SW 1271 (cell line): ENCODE measurements around the gene TMTC1.
"Not testable (repeated sequence)": the region's sequence is repeated elsewhere in the genome, so short reads cannot be mapped to it uniquely, and the experiment has no call there.

Source experiments
- DNase-seq, 2 experiments: peaks; one replicate each; lab custom pipeline; 2025; lab: John Stamatoyannopoulos, UW

Gene TMTC1

DNA sequence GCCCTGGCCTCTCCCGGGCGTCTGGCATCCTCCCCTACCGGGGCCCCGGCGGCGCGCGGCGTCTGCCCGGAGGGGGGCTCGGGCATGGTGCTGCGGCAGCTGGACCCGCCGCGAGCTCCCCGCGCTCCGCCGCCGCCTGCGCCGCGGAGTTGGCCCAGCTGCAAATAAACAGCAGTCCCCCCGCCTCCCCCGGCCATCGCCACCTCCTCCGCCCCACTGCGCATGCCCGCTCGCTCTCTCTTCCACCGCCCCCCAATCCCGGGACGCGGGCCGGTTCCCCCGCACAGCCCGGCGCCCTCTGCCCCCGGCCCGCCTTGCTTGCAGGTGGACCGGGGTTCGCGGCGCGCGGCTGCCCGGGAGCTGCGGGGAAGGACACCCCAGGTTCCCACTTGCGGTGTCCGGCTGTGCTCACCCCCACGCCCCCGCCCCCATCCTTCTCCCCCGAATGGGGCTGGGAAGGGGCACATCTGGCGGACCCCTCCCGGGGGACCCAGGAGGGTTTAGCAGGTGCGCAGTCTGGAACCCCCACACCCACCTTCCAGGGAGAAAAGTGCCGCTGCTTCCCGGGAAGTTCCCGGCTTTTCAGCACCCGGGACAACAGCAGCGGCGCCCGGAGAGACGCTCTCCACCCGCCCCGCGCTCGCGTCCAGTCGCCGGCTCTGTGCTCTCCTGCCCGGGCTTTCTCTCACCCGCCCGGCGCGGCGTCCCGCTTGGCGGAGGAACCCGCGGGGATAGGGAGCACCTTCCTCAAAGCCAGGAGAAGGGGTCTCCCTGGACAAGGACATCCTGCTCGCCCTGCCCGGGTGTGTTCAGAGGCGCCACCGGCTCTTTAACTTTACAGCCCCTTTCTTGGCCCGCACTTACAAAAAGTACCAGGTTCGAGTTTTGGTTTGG is at the start of gene TMTC1:
TSS of gene TMTC1 (minus strand) at position 170 of the 894 bp plus-strand sequence. CDS start 191 bp downstream, outside the sequence.
- peak in 1 of 2 experiments; percentile 17 for DNase-seq

GRCh38 chr12:29831173-29831572 is 47.4 kb upstream of the TMTC1 start:
- DNase-seq: no peak

GRCh38 chr12:29830391-29830790 is 46.6 kb upstream of the TMTC1 start:
- no peak for DNase-seq

DNA sequence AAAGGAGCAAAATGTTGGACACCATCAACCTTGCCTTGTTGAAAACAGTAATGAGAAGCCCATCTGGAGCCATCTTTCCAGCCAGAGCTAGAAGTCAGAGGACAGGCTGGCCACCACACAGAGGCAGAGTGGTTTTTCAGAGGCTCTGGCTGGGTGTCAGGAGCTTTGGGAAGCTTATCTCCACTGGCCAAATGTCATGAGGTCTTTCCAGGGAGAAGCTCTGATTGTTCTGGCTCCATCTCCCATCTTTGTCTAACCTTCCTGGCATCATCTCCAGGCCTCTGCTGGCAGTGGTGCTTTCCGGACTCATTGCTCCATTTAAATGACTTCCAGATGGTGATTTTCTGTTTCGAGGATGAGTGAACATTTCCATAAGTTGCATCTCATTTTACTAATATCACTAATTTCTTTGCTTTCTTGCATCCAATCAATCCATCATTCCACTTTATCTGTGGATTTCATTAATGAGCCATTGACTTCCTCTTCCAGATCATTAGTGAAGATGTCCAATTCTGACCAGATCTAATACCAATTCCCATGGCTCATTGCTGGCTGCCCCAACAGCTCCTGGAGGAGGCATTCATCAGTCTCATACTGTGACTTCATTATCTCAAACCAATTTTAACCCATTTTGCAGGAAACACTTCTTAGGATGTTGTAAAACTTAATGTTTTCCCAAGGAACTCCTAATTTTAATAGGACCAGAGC is 35.3 kb upstream of the TMTC1 start:
- no peak for DNase-seq

GRCh38 chr12:29816874-29817725 is 33.4 kb upstream of the TMTC1 start:
- no peak for DNase-seq

GRCh38 chr12:29809616-29810361 is 26.0 kb upstream of the TMTC1 start:
- DNase-seq: not testable (repeated sequence)

DNA sequence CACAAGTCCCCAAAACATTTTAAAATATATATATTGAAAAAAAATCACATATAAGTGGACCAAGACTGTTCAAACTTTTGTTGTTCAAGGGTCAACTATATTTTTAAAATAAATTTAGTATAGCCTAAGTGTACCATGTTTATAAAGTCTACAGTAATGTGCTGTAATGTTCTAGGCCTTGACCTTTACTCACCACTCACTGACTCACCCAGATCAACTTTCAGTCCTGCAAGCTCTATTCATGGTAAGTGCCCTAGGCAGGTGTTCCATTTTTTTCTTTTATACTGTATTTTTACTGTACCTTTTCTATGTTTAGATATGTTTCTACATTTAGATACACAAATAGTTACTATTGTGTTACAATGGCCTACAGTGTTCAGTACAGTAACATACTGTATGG is 23.4 kb upstream of the TMTC1 start:
- DNase-seq: no peak

DNA sequence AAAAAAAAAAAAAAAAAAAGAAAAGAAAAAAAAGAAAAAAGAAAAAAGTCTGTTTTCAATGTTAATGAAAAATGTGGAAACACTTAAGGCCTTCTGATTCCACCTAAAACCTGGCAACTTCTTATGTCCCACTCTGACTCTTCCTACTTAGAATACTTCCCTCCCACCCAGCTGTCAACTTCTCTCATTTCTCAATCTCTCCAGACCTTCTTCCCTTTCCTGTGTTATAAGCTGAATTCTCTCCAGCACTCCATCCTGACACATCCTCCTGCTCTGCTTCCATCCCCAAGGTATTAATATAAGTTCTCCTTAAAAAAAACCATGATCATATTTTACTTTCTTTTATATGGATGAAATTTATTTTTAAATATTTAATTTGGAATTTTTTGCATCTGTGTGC is 20.3 kb upstream of the TMTC1 start:
- DNase-seq: no peak

DNA sequence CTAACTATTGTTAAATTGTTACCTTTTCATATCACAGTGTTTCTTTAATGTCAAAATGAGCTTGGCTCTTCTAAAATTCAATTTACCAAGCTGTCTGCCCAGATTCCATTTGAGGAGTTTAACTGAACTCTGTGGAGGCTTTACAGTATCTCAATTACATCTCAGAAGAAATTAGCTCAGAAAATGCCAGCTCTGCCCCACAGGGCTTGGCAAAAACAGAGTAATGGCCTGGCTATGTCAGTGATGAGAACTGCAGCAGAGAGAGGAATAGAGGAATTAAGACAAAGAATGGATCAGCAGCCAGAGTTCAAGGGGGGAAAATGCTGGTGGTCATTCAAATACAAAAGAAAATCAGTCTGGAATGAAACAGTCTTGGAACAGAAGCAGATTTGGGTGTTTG is 15.8 kb upstream of the TMTC1 start:
- DNase-seq: no peak

DNA sequence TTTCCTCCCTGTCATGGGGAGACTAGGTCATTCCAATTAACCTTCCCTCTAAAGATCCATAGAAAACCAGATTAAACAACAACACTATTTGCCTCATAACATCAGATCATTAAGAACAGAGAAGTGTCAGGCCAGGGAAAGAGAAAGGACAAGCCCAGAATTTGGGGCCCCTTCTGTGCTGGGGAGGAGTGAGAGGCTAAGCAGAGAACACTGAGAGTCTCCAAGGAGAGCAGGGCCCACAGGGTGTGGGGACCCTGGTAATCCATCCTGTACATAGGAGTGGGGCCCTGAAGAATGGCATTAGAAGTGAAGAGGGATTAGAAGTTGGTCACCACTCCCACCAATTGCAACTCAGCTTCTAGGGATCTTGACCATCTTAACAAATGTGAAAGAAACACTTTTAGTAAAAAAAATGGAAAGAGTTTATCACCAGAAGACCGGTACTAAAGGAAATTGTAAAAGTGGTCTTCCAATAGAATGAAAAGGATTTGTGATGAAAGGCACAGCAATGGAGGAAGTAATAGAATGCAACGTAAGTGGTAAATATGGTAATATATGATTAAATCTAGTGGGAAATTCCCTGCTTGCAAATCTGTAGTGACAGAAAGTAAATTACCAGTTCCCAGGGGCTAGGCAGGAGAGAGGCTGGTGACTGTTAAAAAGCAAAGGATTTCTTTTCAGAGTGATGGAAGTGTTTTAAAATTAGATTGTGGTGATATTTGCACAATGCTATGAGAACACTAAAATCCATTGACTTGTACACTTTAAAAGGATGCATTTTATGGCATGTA is 14.0 kb upstream of the TMTC1 start:
- DNase-seq: no peak

- no peak for DNase-seq
Measured at GRCh38 chr12:29796823-29797263, 13.1 kb upstream of the TMTC1 start.

DNA sequence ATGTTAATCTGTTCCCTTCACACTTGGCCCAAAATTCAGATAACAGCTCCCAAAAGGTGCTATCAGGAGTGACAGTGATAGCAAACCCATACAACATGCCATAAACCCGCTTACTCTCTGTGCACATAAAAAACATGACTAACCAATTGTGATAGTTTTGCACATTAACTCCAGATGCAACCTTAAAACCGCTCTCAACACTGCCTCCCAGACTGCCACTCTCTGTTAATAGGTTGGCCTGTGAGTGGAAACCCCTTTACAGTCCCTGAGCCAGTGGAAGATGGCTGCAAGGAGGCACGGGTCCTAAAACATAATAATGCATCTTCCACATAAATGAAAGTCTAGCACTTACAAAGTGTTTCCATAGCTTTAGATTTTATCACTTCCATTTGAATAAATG is 12.0 kb upstream of the TMTC1 start:
- DNase-seq: no peak

- DNase-seq: no peak
Measured at GRCh38 chr12:29794862-29795261, 11.1 kb upstream of the TMTC1 start.

- no peak for DNase-seq
Measured at GRCh38 chr12:29792853-29793252, 9.1 kb upstream of the TMTC1 start.

DNA sequence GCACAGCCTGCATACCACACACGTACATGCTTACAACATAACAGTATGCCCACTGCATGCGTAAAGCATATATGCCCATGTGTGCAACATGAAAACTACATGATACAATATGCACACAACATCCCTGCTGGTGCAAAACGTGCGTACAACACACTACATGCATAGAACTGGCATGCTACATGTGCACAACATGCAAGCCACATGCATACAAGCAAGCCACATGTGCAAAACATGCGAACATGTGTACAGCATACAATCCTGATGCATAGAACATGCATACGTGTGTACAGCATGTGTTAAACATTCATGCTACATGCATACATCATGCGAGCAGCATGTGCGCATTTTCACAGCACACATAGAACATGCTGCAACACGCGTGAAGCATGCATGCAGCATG is 8.4 kb upstream of the TMTC1 start:
- no peak for DNase-seq

DNA sequence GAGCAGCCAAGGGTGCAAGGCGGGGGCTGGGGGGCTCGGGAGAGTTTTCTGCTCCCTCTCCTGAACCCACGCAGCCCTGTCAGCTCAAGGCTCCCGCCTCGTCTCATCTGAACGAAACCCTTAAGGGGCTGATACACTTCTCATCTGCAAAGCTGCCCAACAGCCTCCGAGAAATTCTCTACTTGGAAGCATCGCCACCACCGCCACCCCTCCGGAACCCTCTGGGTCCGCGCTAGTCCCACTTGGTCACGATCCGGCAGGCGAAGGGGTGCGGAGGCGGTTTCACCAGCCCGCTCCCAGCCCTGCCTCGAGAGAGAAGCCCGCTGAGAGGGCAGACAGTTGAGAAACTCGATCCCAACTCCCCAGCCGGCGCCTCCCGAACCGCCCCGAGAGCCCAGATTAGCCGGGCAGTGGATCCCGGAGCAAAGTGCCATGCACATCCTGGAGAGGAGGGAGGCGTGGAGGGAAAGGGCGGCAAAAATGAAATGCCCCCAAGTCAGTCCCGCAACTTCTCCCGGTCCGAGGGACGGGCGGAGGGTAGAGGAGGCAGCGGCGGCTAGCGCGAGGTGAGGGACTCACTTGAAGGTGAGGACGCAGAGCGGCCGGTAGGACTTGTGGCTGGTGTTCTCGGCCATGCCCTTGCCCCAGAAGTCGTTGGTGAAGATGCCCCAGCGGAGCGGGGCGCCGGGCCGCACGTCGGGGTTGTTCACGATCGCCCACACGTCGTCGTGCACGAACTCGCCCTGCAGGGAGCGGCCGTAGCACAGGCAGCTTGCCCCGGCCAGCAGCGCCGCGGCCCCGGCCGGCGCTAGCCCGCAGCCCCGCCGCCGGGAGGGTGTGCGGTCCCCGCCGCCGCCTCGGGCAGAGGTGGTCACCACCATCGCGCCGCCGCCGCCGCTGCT is 620 bp downstream of the TMTC1 start:
- peak in 1 of 2 experiments; percentile 21 for DNase-seq

DNA sequence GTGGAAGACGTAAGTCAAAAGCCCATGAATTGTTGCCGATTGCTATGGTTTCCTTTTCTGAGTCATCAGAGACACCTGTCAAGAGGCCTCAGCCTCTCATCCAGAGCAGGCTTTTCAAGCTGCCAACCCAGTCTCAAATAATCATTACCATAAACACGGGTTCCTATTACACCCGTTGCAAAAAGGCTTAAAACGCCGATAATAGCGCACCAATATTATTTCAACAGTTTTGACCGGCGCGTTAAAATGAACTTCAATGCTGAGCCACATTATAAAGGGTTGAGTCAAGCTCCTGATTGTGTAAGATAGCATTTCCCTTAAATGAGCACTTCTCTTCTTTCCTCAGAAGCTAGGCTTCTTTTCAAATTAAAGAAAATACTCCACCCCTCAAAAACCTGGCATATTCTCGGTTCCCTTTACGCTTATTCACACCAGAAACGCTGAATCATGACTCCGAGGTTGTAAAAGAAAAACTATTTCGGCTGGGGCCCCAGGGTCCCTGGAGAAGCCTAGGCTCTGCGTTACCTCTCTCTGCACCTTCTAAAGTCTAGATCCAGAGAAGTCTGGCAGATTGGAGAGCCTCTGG is 1.4 kb downstream of the TMTC1 start:
- no peak for DNase-seq

- no peak for DNase-seq
Measured at GRCh38 chr12:29781705-29782266, 2.0 kb downstream of the TMTC1 start.

GRCh38 chr12:29781188-29781587 is 2.6 kb downstream of the TMTC1 start:
- DNase-seq: no peak
